SHP77 (cell line): ENCODE data around the gene S100A10.
A peak's percentile ranks its signal among the peaks of the same experiment; 100 is the strongest.

ENCODE experiments used
- DNase-seq, 2 experiments: peaks; one replicate each; lab custom pipeline; 2025; lab: John Stamatoyannopoulos, UW

The S100A10 gene

DNA sequence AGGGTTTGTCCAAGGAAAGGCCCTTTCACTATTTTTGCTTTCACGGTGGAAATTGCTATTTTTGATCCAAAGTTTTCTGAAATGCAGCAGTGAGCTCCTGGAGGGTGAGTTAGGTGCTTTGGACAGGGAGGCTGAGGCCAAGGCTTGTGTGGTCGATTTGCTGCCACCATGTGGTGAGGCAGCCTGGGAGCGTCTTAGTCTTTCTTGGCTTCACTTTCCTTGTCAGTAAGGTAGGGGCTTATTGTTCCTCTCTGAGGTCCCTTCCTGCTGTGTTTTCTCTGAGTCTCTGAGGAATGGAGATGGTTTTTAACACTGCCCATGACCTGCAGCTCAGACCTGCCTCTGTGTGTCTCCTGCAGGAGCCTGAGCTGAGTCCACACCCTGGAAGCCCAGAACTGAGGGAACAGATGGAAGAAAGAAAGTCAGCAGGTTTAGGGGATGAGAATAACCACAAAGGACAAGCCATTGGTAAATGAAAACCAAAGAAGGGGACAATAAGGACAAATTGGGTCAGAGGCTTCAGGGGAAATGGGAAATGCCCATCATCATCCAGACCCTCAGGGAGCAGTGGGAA lies 20.1 kb upstream of the S100A10 start:
- peak in 1 of 2 experiments; percentile 45 for DNase-seq

DNA sequence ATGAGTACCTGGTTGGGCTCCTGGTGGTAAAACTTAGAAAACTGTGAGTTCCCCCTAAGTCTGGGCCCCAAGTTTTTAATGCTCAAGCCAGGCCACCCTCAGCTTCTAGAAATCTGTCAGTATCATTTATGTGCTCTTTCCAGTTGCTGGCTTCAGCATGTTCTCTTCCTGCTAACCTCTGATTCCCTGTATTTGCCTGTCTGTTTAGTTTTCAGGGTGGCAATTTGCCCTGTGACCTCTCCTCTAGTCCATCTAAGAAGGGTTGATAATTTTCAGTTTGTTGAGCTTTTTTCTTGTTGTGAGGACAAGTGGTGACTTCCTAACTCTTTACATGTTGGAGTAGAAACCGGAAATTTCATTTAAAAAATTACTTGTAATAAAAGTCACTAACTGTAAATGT lies 16.0 kb upstream of the S100A10 start:
- DNase-seq, result no peak

DNA sequence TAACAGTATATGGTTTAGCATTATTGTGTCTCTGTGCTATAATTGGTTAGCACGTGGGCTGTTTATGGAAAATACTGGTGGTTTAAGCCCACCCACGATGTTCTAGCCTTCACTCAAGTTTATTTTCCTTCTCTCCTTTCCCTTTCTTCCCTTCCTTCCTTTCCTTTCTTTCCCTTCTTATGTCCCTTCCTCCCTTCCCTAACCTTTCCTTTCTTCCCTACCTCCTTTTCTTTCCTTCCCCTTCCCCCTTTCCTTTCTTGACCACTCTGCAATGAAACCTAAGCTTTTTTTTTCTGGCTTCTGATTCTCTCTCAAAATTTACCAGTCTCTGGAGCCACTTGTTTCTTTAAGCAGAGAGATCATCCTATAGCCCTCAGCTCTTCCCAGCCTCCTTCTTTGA lies 13.4 kb upstream of the S100A10 start:
- no peak for DNase-seq

DNA sequence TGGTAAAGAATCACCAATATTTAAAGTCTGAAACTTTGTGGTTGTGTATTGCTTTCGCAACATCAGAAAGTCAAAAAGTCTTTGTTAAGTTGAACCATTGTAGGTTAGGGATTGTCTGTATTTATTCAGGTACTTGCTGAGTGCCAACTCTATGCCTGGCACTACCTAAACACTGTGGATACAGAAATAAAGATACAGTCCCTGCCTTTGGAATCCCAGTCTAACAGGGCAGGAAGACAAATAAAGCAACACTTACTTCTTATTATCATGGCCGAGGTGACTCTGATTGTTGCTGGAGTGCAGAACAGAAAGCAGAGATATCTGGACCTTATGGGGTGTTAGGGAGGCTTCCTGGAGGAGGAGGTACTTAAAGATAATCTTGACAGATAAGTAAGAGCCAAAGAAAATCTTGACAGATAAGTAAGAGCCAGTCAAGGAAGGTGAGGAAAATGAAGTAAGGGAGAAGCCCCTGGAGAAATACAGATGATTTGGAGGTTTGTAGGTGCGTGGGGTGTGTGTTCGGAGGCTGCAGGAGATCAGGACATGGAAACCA lies 11.8 kb upstream of the S100A10 start:
- DNase-seq, result no peak

DNA sequence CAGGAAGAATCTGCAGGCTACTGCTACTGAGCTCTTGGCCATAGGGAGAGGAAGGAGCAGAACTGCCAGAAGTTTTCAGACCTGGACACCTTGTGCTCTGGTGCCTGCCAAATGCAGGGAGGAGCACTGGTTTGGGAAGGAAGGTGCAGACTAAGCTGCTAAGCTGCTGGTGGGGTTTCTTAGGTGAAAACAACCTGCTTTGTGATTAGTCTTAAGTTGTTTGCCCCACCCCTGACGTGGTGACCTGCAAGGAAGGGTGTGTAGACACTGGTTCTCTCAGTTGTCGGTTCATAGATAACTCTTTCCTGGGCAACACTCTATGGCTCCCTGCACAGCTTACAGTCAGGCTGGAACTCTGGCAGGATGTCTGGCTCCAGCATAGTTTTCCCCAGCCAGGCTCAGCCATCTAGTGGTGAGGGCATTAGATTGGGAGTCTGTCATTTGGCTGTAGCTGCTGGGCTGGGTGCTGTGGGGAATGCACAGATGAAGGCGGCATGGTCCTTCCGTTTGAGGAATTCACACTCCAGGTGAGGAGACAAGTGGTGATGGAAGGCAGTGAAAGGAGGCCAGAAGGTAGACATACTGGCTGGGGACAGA lies 10.3 kb upstream of the S100A10 start:
- DNase-seq, result no peak

DNA sequence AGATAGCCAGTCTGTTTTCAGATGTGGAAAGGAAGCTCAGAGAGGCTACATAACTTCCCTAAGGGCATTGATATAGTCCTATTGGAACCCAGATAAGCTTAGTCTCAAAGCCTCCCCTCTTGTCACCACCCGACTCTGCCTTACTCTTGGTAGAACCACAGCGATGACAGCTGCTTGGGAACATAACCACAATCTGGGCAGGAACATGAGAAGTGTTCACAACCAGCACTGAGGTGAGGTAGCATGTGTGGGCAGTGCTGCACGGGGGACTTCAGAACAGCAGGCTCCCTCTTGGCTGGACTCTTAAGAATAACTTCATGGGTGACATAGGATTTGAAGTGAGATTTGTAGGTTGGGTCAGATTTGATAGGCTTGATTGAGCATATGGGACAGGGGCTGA lies 9.3 kb upstream of the S100A10 start:
- DNase-seq, result no peak

DNA sequence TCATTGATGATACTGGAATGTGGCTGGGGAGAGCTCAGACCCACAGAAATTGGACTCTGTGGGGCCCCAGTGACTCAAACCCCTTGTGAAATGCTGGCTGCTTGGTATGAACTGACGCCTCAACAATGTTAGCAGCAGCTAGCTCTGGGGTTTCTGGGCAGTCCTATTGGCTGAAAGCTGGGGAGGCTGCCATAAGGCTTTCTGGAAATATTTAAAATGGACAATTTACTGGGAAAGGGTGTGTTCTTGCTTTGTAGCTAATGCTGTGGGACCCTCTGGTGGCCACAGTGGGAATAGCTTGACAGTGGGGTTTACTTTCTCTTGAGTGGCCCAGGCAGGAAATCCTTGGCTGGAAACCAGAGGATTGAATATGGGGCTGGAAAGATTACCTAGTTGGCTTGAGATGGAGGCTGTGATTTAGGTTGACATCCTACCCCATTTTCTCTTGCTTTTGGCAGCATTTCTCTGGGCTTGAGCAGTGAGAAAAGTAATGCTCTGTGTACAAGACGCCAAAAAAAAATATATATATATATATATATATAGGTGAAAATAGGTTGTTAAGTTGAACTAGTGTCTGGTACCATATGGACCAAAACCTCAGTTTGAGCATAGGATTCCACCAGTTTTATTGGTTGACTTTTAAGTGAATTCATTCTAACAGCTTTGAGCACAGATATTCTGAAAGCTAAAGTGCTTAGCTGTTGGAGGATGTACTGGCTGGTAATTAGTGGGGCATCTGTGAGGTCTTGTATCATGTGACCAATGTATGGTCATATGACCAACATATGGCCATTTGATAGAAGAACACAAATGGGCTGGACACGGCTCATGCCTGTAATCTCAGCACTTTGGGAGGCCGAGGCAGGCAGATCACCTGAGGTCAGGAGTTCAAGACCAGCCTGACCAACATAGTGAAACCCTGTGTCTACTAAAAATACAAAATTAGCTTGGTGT lies 8.2 kb upstream of the S100A10 start:
- DNase-seq, result peak; percentile 85 to 89

DNA sequence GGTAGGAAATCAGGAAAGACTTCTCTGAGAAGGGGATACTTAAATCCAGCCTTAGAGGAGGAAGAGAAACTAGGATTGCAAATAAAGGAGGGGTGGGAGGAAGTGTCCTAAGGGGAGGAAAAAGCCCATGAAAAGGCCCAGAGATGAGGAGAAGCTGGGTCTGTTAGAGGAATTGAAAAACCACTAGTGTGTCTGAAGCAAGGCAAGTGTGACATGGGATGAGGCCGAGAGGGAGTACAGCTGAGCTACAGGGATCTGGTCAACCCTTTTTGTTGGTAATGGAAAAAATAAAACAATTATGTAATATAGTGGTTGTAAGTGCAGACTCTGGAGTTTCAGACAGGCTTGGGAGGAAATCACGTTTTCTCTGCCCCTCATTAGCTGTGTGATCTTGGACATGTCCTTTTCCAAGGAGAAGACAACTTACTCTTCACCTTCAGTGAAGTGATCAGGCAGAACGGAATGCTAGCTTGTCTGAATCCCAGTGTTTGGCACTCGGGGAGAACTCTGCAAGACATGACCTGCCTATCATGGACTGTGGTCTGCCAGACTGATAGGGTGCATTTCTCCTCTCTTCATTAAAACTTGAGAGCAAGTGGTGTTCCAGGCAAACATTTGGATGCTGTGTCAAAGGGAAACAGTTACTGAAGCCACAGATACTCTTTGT lies 7.4 kb upstream of the S100A10 start:
- DNase-seq, result no peak

DNA sequence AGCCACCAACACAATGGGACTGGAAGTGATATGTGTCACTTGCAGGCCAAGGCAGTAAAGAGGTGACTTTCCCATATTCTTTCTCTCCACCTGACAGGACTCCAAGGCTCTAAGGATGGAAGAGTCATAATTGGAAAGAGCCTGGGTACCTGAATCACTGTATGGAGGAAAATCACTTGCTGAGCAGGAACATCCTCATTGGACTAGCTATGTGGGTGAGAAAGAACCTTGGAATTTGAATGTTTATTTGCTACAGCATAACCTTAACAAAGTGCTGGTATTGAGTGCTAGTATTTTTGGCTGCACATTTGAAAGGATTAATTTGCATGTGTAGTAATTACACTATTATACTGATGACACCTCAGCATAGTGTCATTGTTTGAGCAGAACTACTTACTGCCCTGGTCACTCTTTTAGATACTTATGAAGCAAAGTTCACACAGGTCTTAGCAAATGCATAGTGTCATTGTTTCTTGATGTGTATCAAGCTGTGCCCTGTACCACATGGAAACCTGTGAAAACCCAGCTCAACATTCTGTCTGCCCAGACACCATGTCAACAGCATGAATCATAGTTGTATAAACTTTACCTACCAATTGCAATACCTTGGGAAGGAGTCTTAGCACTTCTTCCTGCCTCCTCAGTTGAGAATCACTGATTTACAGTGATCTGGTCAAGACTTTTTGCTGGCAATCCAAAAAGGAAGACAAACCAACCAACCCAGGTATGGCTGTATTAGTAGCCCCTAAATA lies 5.1 kb upstream of the S100A10 start:
- no peak for DNase-seq

DNA sequence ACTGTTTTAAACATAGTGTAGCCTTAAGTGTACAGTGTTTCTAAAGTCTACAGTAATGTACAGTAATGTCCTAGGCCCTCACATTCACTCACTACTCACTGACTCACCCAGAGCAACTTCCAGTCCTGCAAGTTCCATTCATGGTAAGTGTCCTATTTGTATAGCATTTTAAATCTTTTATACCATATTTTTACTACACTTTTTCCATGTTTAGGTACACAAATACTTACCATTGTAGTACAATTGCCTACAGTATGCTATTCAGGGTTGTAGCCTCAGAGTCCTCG lies 3.6 kb upstream of the S100A10 start:
- no peak for DNase-seq

DNA sequence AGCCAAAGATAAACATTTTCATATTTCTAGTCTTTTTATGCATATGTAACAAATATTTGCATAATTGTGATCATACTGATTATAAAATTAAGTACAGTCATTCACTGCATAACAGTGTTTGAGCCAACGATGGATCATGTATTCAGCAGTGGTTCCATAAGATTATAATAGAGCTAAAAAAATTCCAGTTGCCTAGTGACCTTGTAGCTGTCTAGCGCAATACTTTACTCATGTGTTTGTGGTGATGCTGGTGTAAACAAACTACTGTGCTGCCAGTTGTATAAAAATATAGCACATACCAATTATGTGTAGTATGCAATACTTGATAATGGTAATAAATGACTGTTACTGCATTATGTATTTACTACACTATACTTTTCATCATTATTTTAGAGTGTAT lies 2.1 kb upstream of the S100A10 start:
- no peak for DNase-seq

DNA sequence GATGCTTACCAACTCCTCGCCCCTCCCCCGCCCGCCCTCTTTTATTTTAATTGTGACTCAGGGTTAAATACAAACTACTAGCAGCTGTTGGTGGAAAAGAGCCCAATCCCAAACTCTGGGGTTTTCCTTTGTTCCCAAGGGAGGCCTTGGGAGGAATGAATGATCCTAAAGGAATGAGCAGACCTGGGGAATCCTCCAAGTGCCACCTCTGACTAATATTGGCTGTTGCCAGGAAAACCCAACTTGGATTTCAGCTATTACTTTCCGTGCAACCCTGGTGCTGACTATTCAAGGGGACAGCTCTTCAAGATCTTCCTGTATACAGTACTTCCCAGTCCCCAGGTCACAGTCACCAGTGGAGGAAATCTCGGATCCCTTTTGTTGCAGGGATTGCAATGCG lies 1.3 kb upstream of the S100A10 start:
- DNase-seq, result no peak

DNA sequence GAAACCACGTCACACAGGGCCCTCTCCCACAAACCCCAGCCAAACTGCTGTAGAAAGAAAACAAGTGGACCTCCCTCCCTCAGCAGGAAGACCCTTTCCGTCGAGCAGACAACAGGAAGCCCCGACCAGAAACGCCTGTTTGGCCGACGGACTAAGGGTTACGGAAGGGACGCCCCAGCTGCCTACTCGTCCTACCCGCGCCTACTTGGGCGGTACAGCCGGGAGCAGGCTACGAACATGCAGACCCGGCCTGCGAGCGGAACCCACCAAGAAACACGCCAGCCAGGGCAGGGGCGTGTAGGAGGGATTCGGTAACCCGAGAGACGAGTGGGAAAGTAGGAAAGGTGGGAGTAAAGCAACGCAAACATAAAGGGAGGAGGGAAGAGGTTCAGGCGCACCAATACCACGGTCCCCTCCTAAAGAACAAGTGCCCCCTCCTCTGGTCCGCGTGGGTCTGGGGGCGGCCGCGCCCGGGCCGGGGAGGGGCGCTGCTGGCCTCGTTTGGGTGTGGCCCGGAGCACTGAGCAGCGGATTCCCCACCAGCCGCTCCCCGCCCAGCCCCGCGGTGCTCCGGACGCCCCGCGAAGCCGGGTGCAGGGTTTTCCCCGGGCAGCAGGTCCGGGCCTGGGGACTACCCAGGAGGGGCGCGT lies 450 bp downstream of the S100A10 start:
- DNase-seq, result no peak

DNA sequence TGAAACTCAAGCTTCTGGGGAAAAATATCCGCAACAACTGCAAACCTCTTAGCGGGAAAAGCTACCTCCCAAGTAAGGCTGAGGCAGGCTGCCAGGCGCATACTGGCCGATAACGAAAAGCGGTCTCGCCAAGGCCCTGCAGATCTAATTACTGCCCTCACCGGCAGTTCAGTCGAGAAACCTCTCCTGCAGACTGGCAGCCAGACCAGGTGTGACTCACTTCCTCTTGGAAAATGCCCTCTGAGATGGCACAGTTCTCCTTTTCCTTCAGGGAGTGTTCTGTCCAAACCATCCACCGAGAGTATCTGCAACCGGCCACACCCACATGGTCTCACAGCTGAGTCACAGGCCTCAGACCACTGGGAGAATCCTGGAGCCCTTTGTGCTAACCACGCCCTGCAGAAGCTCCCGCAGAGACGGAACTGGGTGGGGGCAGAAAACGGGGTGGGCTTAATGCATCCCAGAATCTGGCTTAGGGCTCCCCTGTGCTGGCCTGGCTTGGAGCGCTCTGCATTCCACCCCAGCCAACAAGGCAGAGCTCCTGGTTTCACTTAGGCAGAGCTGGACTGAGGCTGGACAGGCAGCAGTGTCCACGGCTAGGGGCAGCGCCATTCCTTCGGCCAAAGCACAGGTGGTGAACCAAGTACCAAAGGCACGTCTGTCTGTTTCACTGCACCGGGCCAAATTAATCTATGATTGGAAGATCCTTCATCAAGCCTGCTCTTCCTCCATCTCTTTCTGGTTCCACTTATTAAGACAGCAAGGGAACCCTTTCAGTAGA lies 1.2 kb downstream of the S100A10 start:
- DNase-seq, result peak; percentile 33 to 57

DNA sequence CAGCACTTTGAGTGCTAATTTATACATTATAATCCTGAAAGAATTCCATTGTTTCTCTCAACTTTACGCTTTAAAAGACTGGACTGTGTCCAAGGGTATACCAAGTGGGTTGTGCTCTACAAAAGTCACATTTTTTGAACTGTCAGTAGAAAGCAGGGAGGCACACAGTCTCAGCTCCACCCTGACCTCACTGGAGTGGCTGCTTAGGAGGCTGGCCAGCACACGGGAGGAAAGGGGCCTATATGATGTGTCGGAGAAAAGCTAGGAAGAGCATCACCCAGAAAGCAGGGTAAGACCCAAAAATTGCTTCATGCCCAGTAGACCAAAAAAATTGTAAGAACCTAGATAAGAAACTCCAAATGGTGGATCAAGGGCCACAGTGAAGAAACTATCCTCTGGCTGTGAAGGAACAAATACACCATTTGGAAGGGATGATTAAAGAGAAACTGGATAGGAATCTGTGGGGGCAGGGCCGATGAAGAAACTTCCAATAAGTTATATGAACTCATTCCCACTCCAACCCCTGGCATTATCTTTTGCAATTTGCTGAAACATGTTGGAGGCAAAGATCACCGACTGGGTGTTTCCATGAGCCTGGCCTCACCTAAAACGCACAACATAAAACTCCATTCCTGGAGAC lies 1.9 kb downstream of the S100A10 start:
- DNase-seq, result no peak

DNA sequence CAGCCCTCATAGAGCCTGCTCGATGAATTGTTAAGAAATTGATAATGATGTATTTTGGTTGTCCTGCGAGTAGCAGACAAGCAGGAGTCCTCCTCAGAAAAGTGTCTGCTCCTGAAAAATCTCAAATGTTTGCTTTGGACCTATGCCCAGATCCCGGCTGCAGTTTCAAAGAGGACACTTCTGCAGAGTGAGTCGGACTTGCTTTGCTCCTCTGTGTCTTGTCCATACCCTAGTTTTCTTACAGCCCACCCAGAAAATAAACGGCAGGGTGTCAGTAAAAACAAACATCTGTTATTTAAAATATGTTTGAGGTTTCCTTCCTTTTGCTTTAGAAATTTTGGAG lies 2.8 kb downstream of the S100A10 start:
- DNase-seq, result peak; percentile 67 to 80

DNA sequence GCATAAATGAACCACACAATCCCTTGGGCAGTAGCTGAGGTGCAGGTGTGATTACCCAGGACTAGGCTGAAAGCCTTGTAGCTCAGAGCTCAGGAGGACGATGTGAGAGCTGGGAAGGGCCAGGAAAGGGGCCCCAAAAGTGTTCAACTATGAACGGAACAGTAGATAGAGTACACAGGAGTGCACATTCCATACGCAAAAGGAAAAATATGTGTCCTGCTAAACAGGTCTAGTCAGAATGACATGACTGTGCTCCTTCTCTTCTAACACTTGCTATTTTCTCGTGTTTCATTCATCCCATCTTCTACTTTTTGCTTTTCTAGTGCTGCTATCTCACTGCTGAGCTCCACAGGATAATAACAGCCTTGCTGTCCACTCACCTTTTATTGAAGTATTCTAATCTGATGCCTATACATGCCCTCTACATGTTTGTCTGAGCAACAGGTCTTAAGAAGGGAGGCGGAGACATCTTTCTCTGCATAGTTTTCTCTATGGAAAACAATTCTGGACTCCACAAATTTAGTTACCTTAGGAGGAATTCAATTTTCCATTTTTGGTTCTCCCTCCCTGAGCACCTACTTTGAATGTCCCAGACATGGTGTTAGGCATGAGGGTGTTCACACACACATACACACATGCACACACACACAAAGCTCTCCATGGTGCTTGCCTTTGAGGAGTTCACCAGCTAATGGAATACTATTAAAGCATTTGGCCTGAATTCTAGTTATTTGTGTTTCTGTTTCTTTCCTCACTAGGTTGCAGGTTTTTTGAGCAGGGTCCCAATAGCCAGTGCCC lies 3.4 kb downstream of the S100A10 start:
- DNase-seq, result no peak

DNA sequence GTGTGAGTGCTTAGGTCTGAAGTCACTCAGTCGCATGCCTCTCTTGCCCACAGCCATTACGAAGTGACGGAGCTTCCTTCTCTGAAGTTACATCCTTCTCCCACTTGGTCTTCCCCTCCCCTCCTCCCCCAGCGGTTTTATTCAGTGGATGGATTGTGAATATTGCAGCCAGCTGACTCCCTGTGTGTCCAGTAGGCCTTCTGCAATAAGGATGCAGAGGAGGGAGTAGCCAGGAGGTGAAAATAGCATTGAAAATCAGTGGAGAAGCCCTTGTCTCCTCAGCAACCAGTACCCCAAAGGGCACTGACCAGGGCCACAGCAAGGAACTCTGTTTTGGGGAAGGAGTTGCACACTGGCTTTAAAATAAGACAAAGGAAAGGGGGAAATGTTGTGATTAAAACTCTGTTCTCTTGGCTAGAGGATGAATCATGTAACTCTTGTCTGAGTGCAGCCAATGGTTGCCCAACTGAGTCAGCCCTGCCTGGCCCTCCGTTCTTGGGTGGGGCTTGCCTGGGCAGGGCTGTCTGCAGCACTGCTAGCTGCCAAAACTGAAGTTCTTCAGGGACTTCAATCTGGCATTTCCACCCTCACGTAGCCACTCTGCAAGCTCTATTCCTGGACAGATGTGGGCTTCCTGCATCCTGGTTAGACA lies 4.3 kb downstream of the S100A10 start:
- DNase-seq, result no peak

DNA sequence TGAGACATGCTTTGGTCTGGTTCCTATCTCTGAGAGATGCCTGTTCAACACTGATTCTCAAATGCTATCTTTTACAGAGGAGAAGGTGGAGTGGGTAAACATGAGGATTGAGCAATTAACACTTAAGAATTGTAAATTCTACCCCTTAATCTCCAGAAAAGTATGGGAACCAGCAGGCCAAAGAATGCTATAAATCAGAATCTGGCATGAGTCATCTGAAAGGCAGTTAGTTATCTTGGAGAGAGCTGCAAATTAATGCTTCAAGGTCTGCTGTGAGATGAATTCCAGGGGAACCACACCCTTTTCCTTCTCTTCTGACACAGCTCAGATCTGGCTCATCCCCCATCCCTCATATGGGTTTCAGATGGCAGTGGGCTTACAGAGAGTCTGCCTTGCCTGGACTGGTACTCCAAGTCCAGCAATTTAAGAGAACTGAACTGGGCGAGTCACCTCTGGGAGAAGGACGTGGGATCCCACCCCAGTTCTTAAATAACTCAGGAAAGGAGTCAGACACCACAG lies 5.2 kb downstream of the S100A10 start:
- DNase-seq, result no peak
